ENCODE results near the gene LY9.

DNA sequence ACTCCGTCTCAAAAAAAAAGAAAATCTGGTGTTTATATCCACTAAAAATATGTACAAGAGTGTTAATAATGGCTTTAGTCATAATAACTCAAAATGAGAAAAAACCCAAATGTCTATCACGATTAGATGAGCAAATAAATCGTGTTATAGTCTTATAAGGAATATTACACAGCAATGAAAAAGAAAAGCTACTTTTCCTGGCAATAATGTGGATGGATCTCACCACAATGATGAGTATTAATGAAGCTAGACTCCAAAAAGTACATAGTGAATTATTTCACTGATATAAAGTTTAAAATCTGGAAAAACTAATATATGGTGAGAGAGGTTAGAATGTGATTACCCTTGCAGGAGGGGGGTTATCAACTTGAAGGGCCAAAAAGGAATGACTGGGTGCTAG is 57.0 kb downstream of the LY9 start:
- TF ChIP-seq, protein P1, sequence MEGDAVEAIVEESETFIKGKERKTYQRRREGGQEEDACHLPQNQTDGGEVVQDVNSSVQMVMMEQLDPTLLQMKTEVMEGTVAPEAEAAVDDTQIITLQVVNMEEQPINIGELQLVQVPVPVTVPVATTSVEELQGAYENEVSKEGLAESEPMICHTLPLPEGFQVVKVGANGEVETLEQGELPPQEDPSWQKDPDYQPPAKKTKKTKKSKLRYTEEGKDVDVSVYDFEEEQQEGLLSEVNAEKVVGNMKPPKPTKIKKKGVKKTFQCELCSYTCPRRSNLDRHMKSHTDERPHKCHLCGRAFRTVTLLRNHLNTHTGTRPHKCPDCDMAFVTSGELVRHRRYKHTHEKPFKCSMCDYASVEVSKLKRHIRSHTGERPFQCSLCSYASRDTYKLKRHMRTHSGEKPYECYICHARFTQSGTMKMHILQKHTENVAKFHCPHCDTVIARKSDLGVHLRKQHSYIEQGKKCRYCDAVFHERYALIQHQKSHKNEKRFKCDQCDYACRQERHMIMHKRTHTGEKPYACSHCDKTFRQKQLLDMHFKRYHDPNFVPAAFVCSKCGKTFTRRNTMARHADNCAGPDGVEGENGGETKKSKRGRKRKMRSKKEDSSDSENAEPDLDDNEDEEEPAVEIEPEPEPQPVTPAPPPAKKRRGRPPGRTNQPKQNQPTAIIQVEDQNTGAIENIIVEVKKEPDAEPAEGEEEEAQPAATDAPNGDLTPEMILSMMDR (conservative IDR thresholded peaks at IDR 0.05; ENCODE audit: low read length): no peak
- no peak for TF ChIP-seq EZH2phosphoT487 (IDR thresholded peaks at IDR 0.05; ENCODE audit: borderline replicate concordance)

Measured in Loucy (cell line).